DND-41 (cell line): ENCODE results near the gene CCDC74B.
"Not testable (repeated sequence)": the region's sequence is repeated elsewhere in the genome, so short reads cannot be mapped to it uniquely, and the experiment has no call there.

Experiments
- ATAC-seq: fragments of 200-7000 bp; cut with Tn5 transposase; 3 replicates; pipeline ENCODE4 v1.9.1; 2021; ENCODE audit warnings: low read depth; ENCODE audit not compliant: insufficient read depth
- DNase-seq: peaks from one replicate; pipeline ENCODE4 v3.0.0-alpha.2; 2020
- H2AFZ ChIP-seq: 2 replicates; pipeline ENCODE4 v1.6.0; 2012; ENCODE audit warnings: low read depth, low read length
- H3K27ac ChIP-seq: 2 replicates; pipeline ENCODE4 v1.5.1; 2012; ENCODE audit warnings: low read length, inconsistent platforms
- H3K27me3 ChIP-seq: fragments of 200-600 bp; sonication (generic); 2 replicates; pipeline ENCODE4 v1.6.0; 2012; ENCODE audit warnings: low read length, mild to moderate bottlenecking, inconsistent platforms; ENCODE audit not compliant: insufficient read depth, poor library complexity
- H3K36me3 ChIP-seq: 2 replicates; pipeline ENCODE4 v1.5.1; 2012; ENCODE audit warnings: low read length, inconsistent platforms; ENCODE audit not compliant: insufficient read depth
- H3K4me1 ChIP-seq: 2 replicates; pipeline ENCODE4 v1.5.1; 2012; ENCODE audit warnings: mild to moderate bottlenecking, low read length; ENCODE audit not compliant: insufficient read depth
- H3K4me2 ChIP-seq: 2 replicates; pipeline ENCODE4 v1.6.0; 2012; ENCODE audit warnings: mild to moderate bottlenecking, moderate library complexity, low read length, inconsistent platforms; ENCODE audit not compliant: insufficient read depth
- H3K4me3 ChIP-seq, 2 experiments: fragments of 200-600 bp in 1 of 2; shearing (Covaris generic) in 1 of 2; 2 replicates each; pipeline ENCODE4 v1.5.1; 2012 to 2016; ENCODE audit warnings: inconsistent platforms in 2 of 2, low read length in 2 of 2, mild to moderate bottlenecking in 2 of 2, low read depth in 1 of 2, moderate library complexity in 1 of 2
- H3K79me2 ChIP-seq: 2 replicates; pipeline ENCODE4 v1.6.0; 2012; ENCODE audit warnings: low read length, inconsistent platforms; ENCODE audit not compliant: insufficient read depth
- H3K9ac ChIP-seq: 2 replicates; pipeline ENCODE4 v1.6.0; 2012; ENCODE audit warnings: low read depth, mild to moderate bottlenecking, inconsistent platforms, low read length, moderate library complexity
- H3K9me3 ChIP-seq: 2 replicates; pipeline ENCODE4 v1.5.1; 2012; ENCODE audit warnings: low read length, moderate library complexity, mild to moderate bottlenecking, inconsistent platforms; ENCODE audit not compliant: insufficient read depth, severe bottlenecking
- H4K20me1 ChIP-seq: 2 replicates; pipeline ENCODE4 v1.6.0; 2012; ENCODE audit warnings: low read length; ENCODE audit not compliant: insufficient read depth
- EZH2 ChIP-seq: IDR thresholded peaks from 3 replicates; pipeline ENCODE4 v1.6.1; 2012; ENCODE audit warnings: borderline replicate concordance, low read depth, mild to moderate bottlenecking, moderate library complexity, low read length, inconsistent platforms; ENCODE audit not compliant: severe bottlenecking
- TF ChIP-seq, protein P1 (sequence below): IDR thresholded peaks from 2 replicates; pipeline ENCODE4 v1.5.1; 2012; ENCODE audit warnings: borderline replicate concordance, low read length, moderate library complexity, mild to moderate bottlenecking; ENCODE audit not compliant: poor library complexity, severe bottlenecking; ENCODE audit errors: extremely low read depth

Gene CCDC74B

DNA sequence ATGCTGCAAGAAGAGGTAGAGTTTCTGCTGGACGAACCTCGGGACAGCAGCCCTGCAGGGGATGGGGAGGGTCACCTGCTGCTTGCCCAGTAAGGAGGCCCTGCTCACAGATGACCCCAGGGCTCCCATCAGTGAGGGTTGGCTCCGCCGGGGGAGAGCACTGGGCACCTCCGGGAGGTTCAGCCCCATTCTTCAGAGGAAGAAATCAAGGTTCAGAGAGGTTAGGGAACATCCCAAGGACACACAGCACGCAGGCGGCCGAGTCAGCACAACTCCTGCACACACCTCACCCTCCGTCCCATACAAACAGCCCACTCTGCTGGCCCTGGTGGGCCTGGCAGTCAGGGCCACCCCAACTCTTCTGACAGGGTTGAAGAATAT lies 11.7 kb upstream of the CCDC74B start:
- Histone ChIP-seq H3K79me2 (no peaks in the 10 kb centered on the region), H2AFZ (no peak overlapping the region), H3K27ac (no peak overlapping the region), H3K9me3 (no peaks in the 10 kb centered on the region), H3K36me3 (peaks cover 77% of the 10 kb centered on the region), H3K4me3 (no peak overlapping the region), H3K27me3 (no peaks in the 10 kb centered on the region), H3K4me2 (no peak overlapping the region), H4K20me1 (peaks cover 17% of the 10 kb centered on the region; the same call in 1 of the 2 replicates), H3K9ac (no peak overlapping the region), H3K4me1 (no peaks in the 10 kb centered on the region)
- DNase-seq (no peak), ATAC-seq (no peak)
- TF ChIP-seq, protein P1, sequence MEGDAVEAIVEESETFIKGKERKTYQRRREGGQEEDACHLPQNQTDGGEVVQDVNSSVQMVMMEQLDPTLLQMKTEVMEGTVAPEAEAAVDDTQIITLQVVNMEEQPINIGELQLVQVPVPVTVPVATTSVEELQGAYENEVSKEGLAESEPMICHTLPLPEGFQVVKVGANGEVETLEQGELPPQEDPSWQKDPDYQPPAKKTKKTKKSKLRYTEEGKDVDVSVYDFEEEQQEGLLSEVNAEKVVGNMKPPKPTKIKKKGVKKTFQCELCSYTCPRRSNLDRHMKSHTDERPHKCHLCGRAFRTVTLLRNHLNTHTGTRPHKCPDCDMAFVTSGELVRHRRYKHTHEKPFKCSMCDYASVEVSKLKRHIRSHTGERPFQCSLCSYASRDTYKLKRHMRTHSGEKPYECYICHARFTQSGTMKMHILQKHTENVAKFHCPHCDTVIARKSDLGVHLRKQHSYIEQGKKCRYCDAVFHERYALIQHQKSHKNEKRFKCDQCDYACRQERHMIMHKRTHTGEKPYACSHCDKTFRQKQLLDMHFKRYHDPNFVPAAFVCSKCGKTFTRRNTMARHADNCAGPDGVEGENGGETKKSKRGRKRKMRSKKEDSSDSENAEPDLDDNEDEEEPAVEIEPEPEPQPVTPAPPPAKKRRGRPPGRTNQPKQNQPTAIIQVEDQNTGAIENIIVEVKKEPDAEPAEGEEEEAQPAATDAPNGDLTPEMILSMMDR: no peak
- no peak for TF ChIP-seq EZH2

DNA sequence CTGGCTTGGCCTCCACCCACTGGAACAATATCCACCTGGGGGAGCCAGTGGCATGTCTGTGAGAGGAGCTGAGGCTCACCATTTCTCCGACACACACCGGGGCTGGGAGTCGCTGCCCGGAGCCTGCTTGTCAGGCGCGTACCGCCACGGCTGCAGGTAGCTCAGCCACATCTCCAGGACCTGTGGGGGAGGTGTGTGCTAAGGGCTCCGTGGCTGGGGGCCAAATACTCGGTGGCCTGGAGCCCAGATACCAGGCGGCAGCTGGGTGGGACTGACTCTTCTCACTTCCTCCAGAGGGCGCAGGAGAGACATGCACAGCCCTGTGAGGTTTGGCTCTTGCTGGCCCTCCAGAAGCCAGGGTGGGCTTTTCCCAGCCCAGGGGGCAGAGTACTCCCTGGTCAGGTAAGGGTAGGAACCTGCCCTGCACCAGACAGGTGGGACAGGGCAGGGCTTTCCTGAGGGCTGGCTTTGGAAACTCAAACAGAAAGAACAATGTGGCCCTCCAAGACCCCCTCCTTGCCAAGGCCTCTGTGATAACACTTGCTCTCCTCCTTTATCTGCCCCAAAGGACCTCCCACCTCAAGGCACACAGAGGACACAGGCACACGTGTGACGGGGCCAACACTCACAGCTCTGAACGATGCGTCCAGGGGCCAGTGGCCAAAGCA lies 11.2 kb upstream of the CCDC74B start:
- H3K4me1 ChIP-seq, H3K27ac ChIP-seq, H3K79me2 ChIP-seq, H3K4me3 ChIP-seq, H3K9me3 ChIP-seq, H3K9ac ChIP-seq, H2AFZ ChIP-seq, H3K27me3 ChIP-seq, H3K4me2 ChIP-seq: not testable (repeated sequence)
- DNase-seq: peak; percentile 35
- TF ChIP-seq, protein P1: peak; percentile 56
- Histone ChIP-seq H4K20me1 (peaks cover 17% of the 10 kb centered on the region; the same call in 1 of the 2 replicates), H3K36me3 (peaks cover 76% of the 10 kb centered on the region)
- ATAC-seq: peak; percentile 64

DNA sequence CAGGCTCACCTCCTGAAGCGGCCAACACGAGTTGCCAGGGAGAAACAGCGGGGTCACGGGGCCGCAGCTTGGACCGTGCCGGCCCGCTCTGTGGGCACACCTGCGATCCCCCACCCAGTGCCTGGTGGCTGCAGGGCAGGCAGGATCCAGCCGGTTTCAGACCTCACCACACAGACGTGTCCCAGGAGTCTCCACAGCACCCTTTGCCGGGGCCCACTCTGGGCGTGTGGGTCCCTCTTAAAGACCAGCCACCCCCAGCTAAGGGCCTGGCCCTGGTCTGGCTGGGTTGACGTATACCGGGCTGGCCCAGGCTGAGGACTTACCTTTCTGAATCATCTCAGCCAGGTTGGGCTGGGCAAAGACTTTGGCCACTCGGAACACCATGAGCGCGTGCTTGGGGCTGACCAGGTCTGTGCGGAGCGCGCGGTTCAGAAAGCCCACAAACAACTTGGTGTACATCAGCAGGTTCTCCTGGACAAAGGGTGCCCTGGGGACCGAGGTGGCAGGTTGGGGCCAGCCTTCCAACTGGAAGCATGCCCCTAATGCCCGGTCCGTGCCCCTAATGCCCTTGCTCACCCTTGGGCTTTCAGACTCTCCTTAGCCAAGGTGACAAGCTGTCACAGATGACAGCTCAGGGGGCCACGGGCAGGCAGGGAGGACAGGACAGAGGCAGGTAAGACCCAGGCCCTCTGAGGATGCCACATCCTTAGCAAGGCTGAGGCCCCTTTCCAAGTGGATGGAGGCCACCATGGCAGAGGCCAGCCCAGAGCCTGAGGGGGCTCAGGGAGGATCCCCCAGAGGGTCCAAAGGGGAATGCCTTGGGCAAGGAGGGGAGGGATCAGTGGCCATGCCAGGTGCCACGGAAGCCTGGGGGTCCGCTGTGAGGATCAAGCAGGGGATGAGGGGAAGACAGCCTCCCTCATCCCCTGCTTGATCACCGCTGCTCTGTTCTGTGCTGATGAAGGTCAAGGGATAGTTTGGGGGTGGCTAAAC lies 10.2 kb upstream of the CCDC74B start:
- Histone ChIP-seq H3K9ac (no peak overlapping the region), H3K27me3 (no peaks in the 10 kb centered on the region), H3K4me2 (no peak overlapping the region), H3K27ac (no peak overlapping the region), H4K20me1 (peaks cover 17% of the 10 kb centered on the region; the same call in 1 of the 2 replicates), H3K79me2 (no peaks in the 10 kb centered on the region), H3K4me1 (no peaks in the 10 kb centered on the region), H3K4me3 (no peak overlapping the region), H3K9me3 (no peaks in the 10 kb centered on the region), H2AFZ (no peak overlapping the region), H3K36me3 (peaks cover 77% of the 10 kb centered on the region)
- TF ChIP-seq EZH2: no peak
- TF ChIP-seq, protein P1: no peak
- no peak for DNase-seq
- no peak for ATAC-seq

DNA sequence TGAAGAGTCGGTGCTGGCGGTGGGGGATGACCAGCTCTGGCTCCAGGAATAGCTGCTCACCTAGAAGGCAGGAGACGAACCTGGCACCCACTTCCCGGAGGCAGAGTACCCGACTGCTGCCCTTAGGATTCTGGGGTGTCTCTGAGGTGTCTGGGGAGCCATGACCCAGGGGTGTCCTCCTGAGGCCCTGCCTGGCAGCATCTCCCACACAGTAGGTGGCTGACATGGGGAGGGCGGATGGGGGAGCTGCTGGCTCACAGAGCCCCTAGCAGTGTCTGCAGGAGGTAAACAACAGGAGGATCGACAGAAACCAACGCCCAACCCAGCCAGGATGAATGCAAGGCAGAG lies 9.5 kb upstream of the CCDC74B start:
- not testable (repeated sequence) for H3K4me2 ChIP-seq, H3K9ac ChIP-seq, H2AFZ ChIP-seq, H3K27ac ChIP-seq, DNase-seq, H3K79me2 ChIP-seq, H3K4me3 ChIP-seq, ATAC-seq, H3K4me1 ChIP-seq, H3K9me3 ChIP-seq, H3K27me3 ChIP-seq
- peaks cover 12% of the 10 kb centered on the region; the same call in 1 of the 2 replicates for H4K20me1 ChIP-seq
- H3K36me3 ChIP-seq: peaks cover 71% of the 10 kb centered on the region

DNA sequence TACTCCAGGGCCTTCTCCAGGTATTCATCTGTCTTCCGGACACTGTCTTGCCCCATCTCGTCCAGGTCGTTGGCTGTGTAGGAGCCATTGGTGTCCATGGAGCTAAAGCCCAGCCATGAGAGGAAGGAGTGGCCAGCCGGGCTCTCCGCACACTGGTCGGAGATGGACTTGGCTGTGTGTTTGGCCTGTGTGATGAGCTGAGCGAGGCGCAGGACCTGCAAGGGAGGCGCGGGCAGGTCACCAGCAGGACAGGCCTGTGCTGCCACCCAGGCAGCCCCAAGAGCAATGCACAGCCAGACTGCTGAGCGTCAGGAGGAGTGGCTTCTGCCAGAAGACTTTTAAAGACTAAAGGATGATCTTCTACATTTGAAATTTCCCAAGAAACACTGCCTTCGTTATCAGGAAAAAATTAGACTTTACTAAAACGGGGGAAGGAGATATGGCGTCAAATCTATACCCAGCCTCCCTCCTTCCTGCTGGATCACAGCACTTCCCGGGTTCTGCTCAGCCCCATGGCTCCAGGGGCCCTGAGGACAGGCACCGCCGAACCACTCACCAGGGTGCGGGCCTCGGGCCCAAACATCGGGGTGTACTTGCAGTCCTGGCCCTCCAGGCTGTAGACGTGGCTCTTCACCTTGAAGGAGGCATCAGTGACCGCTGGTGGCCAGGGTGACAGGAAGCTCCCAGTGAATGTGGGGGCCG lies 9.0 kb upstream of the CCDC74B start:
- not testable (repeated sequence) for H3K4me1 ChIP-seq, H3K4me2 ChIP-seq, H2AFZ ChIP-seq, H3K9ac ChIP-seq, DNase-seq, H3K79me2 ChIP-seq, H3K27me3 ChIP-seq, H3K9me3 ChIP-seq, H3K4me3 ChIP-seq, H3K27ac ChIP-seq, ATAC-seq
- Histone ChIP-seq H3K36me3 (peaks cover 66% of the 10 kb centered on the region), H4K20me1 (peaks cover 11% of the 10 kb centered on the region; the same call in 1 of the 2 replicates)
